ENCODE results near the gene UBE2G2. TPM values are rescaled to one million over a fixed set of nuclear protein-coding genes. Genes with fewer than 3 reads are reported as not detected.

UBE2G2 gene
- total RNA-seq, 1 donor from 2014 or later = 108 TPM

DNA sequence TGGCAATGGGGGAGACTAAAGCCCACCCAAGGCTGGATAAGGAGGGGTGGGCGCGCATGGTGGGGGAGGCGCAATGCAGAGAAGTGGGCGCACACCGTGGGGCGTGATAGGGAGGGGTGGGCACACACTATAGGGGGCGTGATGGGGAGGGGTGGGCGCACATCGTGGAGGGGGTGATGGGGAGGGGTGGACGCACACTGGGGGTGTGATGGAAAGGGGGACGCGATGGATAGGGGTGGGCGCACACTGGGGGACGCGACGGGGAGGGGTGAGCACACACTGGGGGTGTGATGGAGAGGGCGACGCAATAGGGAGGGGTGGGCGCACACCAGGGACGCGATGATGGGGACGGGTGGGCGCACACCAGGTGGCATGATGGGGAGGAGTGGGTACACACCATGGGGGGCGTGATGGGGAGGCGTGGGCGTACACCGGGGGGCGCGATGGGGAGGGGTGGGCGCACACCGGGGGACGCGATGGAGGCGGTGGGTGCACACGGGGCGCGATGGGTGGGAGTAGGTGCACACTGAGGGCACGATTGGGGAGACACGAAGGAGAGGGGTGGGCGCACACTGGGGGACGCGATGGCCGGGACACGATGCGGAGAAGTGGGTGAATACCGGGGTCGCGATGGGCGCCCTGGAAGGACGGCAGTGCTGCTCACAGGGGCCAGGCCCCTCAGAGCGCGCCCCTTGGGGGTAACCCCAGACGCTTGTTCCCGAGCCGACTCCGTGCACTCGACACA lies 15.3 kb upstream of the UBE2G2 start:
- intact Hi-C loops (cut with micrococcal nuclease) = loop anchor here (1.0 to 5.0 kb wide), 6 partner anchors 16 to 775 kb away; partner anchors contain the start of genes ADARB1, LRRC3 and UBE2G2

DNA sequence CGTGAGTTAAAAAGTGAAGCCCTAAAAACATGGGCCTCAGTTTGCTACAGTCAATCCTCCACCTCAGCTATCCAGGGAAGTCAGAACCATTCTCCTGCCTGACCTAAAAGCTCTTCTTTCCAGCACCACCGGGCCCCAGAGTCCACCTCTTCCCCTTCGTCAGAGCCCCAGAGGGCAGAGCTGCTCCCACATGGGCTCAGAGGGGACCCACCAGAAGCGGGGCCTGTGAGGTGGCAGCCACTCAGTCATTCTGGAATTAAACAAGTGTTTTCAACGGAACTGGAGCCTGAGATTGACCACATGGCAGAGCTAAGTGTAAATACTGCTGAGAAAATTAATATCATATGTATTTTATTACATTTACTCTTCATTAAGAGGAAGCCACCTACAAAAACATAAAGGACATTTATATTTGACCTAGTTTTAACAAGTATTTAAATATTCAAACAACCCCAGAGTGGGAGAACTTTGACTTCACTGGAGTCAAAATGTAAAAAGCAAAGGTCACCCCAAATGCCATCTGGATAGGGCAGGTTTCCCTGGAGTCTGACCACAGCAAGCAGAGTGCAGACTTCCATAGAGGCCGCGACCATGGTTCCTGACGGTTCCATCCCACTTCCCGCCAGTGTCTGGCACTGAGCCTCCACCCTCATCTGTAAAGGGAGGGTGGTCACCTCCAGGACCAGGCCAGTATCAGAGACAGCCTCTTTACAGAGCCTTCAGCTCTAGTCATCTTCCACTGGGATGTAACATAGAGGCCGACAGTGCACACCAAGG lies 14.4 kb upstream of the UBE2G2 start:
- intact Hi-C loops (cut with micrococcal nuclease) = loop anchor here (5.0 kb wide), 2 partner anchors 256 to 776 kb away; partner anchors contain the start of gene ADARB1

DNA sequence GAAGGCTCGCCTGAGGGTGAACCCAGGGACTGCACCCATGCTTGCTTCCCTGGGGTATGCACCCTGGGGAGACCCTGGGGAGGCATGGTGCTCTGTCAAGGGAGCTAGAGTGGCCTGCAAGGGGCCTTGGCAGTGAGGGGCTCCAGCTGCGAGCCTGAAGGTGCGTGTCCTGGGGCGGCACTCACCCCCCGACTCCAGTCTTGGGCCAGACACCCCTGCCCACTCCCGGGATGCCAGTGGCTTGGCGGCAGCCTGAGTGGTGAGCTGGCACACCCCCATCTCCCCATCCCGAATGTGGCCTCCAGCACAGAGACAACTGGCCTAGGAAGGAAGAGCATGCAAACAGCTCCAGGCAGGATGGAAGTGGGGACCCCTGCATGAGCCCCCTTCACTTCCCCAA lies 13.6 kb upstream of the UBE2G2 start:
- intact Hi-C loops (cut with micrococcal nuclease) = loop anchor here (5.0 kb wide), 2 partner anchors 257 to 777 kb away; partner anchors contain the start of gene ADARB1

DNA sequence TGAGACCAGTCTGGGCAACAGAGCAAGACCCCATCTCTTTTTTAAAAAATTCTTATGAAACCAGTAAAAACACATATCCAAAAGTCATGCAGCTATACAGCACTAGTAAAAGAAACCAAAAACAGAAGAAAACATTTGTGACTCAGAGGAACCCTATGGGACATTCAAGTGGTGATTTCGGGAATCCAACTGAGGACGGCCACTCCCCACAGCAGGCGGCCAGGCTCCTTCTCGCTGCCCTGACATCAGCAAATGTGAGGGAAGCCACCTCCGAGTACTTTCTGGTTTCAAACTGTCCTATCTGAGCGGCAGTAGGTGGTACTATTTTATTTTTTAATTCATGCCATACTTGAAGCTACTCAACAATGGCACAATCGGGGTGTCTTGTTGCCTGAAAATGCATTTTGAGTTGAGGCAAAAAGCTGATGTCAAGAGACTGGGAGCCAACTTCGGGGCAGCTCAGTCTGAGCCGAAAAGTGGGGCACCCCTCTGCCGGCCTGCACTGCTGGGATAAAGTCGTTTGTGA lies 12.9 kb upstream of the UBE2G2 start:
- intact Hi-C loops (cut with micrococcal nuclease) = loop anchor here (5.0 kb wide), 2 partner anchors 258 to 778 kb away; partner anchors contain the start of gene ADARB1

DNA sequence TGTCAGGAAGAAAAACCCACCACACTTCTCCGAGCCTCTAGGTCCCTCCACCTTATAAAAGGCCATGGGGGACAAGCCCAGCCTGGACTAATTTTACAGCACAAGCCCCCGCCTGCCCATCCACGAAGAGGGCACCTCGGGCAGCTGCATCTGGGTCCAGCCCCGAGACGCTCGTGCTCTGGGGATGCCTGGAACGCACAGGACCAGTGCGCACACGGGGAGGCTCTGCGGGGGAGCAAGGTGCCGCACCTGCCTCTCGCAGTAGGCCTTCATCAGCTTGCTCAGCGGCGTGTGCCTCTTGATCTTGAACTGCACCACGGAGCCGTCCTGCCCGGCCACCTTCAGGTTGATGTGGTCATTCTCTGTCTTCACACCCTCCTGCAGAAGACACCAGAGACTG lies 12.1 kb upstream of the UBE2G2 start:
- intact Hi-C loops (cut with micrococcal nuclease) = no loop called here

DNA sequence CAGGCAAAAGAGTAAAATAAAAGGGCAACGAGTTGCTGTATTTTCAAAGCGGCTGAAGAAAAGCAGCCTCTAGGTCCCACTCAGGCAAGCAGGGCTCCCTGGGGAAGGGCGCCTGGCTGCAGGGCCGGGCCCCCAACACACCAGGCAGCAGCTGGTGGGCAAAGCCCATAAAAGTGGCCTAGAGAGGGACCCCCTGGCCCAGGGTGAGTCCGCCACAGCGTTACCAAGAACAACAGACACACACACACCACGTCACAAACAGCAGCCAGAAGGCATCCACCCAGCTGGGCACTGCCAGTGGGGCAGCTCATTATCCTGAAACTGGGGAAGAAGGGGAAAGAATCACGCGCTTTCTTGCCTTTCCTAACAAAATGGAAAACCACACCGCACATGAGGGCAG lies 11.5 kb upstream of the UBE2G2 start:
- intact Hi-C loops (cut with micrococcal nuclease) = no loop called here

DNA sequence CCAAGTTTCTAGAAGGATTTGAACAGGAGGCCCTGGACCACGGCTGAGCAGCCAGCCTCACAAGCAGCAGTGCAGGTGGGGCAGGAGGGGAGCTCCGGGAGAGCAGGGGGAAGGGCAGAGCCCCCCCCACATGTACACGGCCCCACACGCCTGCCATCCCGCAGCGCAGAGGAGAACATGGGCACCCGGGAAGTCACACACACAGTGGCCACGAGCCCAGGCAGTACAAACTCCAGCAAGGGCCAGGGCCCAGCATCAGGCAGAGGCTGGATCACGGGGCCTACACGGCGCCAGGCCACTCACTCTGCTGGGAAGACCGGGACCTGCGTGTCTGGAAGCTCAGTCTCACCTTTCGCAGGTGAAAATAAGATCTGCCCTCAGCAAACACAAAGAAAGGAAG lies 11.0 kb upstream of the UBE2G2 start:
- intact Hi-C loops (cut with micrococcal nuclease) = no loop called here

DNA sequence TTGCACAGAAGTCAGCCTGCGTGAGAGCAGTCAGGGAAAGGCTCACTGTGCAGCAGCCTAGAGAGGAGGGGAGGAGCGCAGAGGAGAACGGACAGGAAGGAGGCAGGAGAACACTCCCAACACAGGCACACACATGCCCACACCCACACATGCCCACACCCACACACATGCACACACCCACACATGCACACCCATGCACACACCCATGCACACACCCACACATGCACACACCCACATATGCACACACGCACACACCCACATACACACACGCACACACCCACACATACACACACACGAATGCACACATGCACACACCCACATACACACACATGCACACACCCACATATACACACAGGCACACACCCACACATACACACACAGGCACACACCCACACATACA lies 9.2 kb upstream of the UBE2G2 start:
- intact Hi-C loops (cut with micrococcal nuclease) = no loop called here

DNA sequence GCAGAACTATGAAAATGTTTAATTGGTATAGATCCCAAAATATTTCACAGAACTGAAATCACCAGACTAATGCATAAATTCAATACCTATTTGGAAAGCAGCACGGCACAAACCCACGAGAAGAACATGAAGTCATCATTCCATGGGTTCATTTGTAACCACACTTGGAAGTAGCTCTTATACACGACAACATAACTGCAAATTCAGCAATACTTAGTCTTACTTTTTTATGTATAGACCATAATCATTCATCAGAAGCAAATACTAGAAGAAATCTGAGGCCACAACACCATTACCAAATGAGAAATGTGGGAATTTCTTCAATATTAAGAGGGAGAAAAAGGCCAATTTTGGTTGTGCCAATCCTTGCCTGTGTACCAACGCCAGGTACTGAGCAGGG lies 4.2 kb upstream of the UBE2G2 start:
- intact Hi-C loops (cut with micrococcal nuclease) = loop anchor here (10.0 kb wide), 1 partner anchor 151 kb away; the partner anchor contains the start of genes KRTAP12-3 and KRTAP12-4

DNA sequence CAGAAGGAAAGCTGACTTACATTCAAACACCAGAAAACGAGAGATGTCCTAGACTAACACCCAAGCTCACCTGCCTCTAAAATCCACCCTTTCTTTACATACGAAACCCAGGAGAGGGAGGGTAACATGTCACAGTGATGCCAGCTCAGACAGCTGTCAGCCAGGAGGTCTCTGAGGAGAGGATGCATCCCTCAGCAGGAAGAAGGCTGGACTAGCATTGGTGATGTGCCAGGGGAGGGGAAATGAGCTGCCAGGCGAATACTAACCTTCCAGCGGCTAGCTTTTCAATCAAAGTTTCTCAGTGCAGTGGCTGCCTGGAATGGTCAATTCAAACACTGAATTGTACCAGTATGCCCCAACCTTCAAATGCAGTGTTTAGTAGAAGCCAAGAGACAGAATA lies 3.6 kb upstream of the UBE2G2 start:
- intact Hi-C loops (cut with micrococcal nuclease) = loop anchor here (10.0 kb wide), 1 partner anchor 150 kb away; the partner anchor contains the start of genes KRTAP12-3 and KRTAP12-4

DNA sequence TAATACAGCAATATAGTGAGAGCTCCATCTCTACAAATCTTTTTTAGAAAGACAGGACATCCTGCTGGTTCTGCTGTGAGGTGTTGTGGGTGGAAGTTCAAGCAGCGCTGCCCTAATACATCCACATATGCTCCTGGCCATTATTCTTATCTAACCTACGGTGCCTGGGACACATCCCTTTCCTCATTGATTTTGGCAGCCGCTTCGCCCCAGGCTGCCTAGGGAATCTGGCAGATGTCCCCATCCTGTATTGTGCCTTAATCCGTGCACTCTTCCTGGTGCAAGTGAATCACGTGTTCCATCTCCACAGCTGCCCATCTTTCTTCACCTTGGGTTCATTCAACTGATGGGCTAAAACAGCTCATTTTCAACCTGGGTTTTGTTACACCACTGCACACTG lies 3.1 kb upstream of the UBE2G2 start:
- intact Hi-C loops (cut with micrococcal nuclease) = loop anchor here (5.0 to 10.0 kb wide), 4 partner anchors 150 to 467 kb away; partner anchors contain the start of genes CFAP410, KRTAP12-3 and KRTAP12-4

DNA sequence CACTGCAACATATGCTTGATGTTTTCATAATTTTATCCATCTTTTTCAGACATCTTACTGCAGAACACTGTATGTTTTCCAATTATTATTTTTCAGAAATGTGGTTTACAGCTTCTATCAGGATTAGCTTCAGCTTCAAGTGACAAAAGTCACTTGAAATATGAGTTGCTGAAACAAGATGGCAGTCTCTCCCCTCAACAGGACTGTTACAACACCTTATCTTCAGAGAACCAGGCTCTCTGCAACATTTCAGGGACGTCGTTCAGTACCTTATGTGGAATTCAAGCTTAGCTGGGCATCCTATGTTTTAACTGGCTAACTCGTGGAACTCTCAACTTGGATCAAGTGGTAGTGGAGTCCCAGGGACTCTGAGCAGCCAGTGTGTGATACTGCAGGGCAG lies 2.0 kb upstream of the UBE2G2 start:
- intact Hi-C loops (cut with micrococcal nuclease) = loop anchor here (5.0 to 10.0 kb wide), 4 partner anchors 149 to 466 kb away; partner anchors contain the start of genes CFAP410, KRTAP12-3 and KRTAP12-4

DNA sequence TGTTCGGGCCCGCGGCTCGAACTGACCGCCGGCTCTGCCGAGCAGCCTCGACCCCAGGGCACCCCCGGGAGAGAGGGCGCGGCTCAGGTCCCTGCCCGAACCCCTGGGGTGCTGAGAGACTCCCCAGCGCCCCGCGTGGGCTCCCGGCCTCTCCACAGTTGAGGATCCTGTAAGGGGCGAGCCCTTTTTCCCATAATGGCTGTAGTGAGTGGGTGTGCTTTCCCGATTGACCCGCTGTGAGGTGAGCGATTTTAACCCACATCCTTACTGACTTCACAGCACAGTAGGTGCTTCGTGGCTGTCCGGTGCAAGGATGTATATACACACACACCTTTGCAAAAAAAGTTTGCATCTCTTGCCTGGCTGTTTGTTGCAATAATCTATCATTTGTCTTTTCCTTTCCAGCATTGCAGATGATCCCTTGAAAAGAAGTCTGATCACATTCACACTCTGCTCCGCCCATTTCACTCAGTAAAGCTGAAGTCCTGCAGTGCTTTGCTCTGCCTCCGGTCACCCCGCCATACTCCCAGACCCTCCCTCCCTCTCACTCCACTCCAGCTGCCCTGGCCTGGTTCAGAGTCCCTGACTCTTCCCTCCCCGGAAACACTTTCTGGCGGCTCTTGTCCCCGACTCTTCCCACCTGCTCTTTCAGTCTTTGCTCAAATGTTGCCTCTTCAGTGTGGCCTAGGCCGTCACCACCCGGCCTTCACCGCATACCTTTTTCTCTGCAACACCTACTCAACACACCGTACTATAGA lies 955 bp upstream of the UBE2G2 start:
- intact Hi-C loops (cut with micrococcal nuclease) = loop anchor here (5.0 to 10.0 kb wide), 4 partner anchors 148 to 465 kb away; partner anchors contain the start of genes CFAP410, KRTAP12-3 and KRTAP12-4

DNA sequence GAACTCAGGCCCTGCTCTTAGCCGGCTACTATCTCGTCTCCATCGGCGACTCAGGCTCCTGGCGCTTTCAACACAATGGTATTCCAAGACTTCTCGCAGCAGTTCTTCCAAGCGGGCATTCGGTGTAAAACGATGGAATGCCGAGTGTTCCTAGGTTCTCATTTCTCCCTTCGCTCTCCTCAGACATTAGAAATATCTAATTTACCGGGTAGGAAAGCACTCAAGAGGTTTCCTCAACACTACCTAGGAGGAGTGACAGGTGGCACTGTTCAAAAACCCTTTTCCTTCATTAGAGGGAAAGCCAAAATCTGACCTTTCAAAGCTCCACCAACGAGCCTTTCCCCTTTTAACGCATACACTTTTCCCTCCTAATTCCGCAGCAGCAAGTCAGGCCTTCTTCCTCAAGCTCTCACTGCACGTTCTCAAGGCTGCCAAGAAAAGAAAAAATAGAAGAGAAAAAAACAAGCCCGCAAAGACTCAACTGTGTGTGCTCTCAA lies 601 bp downstream of the UBE2G2 start:
- intact Hi-C loops (cut with micrococcal nuclease) = loop anchor here (1.0 to 10.0 kb wide), 9 partner anchors 16 to 464 kb away; partner anchors contain the start of genes CFAP410, KRTAP12-3 and KRTAP12-4

DNA sequence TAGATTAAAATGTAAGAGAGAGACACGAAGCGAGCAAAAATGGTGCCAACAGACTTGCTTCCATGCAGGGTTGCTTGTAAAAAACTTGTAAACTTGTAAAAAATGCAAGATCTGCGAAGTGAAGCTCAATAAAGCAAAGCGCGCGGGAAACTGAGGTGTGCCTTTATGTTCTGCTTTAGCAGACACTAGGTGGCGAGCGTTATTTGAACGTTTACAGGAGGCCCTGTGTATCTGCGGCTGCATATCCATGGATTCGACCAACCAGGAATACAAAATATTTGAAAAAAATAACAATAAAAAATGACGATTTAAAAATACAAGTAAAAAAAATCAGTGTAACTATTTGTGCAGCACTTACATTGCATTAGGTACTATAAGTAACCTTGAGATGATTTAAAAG lies 1.5 kb downstream of the UBE2G2 start:
- intact Hi-C loops (cut with micrococcal nuclease) = loop anchor here (2.0 to 10.0 kb wide), 6 partner anchors 47 to 463 kb away; partner anchors contain the start of genes CFAP410, KRTAP12-3 and KRTAP12-4

DNA sequence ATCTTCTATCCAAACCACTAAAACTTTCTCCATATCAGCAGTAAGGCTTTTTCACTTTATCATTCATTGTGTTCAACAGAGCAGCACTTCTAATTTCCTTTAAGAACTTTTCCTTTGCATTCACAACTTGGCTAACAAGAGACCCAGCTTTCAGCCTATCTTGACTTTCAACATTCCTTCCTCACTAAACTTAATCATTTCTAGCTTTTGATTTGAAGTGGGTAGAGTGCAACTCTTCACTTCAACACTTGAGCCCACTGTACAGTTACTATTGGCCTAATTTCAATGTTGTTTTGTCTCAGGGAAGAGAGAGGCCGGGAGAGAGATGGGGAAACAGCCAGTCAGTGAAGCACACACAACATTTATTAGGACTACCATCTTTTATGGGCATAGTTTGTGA lies 2.0 kb downstream of the UBE2G2 start:
- intact Hi-C loops (cut with micrococcal nuclease) = loop anchor here (2.0 to 10.0 kb wide), 6 partner anchors 47 to 462 kb away; partner anchors contain the start of genes CFAP410, KRTAP12-3 and KRTAP12-4

DNA sequence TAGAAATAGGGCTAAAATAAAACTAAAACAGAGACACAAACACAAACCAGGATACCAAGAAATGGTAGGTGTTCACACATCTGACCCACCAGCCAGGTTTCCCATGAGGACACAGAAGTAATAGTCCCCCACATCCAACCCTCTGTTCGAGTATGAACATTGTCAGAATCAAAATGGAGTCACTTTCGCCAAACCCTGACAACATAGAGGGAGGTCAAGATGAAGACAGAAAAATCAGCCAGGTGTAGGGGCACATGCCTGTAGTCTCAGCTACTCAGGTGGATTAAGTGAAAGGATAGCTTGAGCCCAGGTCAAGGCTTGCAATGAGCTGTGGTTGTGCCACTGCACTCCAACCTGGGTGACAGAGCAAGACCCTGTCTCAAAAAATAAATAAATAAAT lies 3.8 kb downstream of the UBE2G2 start:
- intact Hi-C loops (cut with micrococcal nuclease) = no loop called here

DNA sequence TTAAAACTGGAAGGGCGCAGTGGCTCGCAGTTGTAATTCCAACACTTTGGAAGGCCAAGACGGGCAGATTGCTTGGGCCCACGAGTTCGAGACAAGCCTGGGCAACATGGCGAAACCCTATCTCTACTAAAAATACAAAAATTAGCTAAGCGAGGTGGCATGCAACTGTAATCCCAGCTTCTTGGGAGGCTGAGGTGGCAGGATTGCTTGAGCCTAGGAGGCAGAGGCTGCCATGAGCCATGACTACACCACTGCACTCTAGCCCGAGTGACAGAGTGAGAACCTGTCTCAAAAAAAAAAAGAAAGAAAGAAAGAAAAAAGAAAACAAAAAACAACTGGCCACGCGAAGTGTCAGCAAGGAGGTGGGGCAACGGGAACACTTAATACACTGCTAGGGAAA lies 6.3 kb downstream of the UBE2G2 start:
- intact Hi-C loops (cut with micrococcal nuclease) = no loop called here

DNA sequence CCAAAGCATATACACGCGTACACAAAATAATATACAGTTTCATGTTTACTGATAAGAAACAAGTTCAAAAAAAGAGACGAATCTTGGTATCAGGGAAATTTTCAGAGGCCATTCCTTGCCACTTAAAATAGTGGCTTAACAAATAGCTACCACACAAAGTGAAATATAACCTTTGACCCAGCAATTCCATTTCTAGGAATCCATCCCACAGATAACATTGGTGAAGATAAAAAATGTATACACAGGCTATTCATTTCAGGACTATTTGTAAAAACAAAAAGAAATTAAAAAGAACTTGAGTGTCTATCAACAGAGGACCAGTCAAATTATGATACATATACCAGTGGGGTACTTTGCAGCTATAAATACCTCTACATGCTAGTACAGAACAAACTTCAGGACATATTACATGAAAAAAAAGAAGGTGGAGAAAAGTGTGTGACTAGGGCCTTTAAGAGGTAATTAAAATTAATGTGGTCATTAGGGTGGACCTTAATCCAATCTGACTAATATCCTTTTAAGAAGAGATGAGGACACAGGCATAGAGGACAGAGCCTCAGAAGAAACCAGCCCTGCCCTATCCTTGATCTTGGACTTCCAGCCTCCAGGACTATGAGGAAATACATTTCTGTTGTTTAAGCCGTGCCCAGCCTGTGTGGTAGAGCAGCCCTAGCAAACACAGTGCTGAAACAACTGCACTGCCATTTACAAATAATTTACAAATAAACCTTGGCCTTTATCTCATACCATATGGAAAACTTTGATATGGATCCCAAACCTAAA lies 7.8 kb downstream of the UBE2G2 start:
- intact Hi-C loops (cut with micrococcal nuclease) = loop anchor here (1.0 kb wide), 2 partner anchors 38 to 283 kb away; no protein-coding TSS in a partner anchor

Data from T-helper 1 cell treated with Interleukin-12 subunit alpha and Interleukin-12 subunit beta and Interleukin-4 antibody, amounts not matched to agents 30 ng/mL and 1 ng/mL, for 36 hours (primary cell).